HEK293 (cell line): ENCODE results near the gene FERD3L.

Experiments
- YY1 ChIP-seq: fragments of 450-650 bp; formaldehyde crosslinking; IDR thresholded peaks from 2 replicates; pipeline ENCODE4 v1.5.1; 2018; ENCODE audit warnings: missing biosample characterization, missing genetic modification characterization
- ZBTB21 ChIP-seq: fragments of 450-650 bp; formaldehyde crosslinking; IDR thresholded peaks from 2 replicates; pipeline ENCODE4 v1.5.1; 2017; ENCODE audit warnings: missing biosample characterization, missing genetic modification characterization
- ZFP41 ChIP-seq: fragments of 450-650 bp; formaldehyde crosslinking; IDR thresholded peaks from 2 replicates; pipeline ENCODE4 v1.5.1; 2016; ENCODE audit warnings: missing biosample characterization, missing genetic modification characterization, borderline replicate concordance
- ZNF24 ChIP-seq: fragments of 450-650 bp; formaldehyde crosslinking; IDR thresholded peaks from 2 replicates; pipeline ENCODE4 v1.5.1; 2016; ENCODE audit warnings: missing biosample characterization, missing genetic modification characterization
- ZNF423 ChIP-seq: fragments of 450-650 bp; formaldehyde crosslinking; IDR thresholded peaks from 2 replicates; pipeline ENCODE4 v1.5.1; 2016; ENCODE audit warnings: missing biosample characterization, missing genetic modification characterization
- ZNF707 ChIP-seq: fragments of 450-650 bp; formaldehyde crosslinking; IDR thresholded peaks from 2 replicates; pipeline ENCODE4 v1.5.1; 2016; ENCODE audit warnings: missing biosample characterization, missing genetic modification characterization
- TF ChIP-seq, protein P1 (sequence below): fragments of 450-650 bp; formaldehyde crosslinking; IDR thresholded peaks from 2 replicates; pipeline ENCODE4 v1.5.1; 2016; ENCODE audit warnings: missing biosample characterization, missing genetic modification characterization, low read depth
- TF ChIP-seq, protein P2 (sequence below): fragments of 450-650 bp; formaldehyde crosslinking; IDR thresholded peaks from 2 replicates; pipeline ENCODE4 v1.5.1; 2017; ENCODE audit warnings: missing biosample characterization, missing genetic modification characterization
- TF ChIP-seq, protein P3 (sequence below): fragments of 450-650 bp; formaldehyde crosslinking; IDR thresholded peaks from 2 replicates; pipeline ENCODE4 v1.5.1; 2016; ENCODE audit warnings: missing biosample characterization, missing genetic modification characterization
- TF ChIP-seq, protein P4 (sequence below): fragments of 450-650 bp; formaldehyde crosslinking; IDR thresholded peaks from 2 replicates; pipeline ENCODE4 v1.5.1; 2016; ENCODE audit warnings: missing biosample characterization, missing genetic modification characterization, low read depth
- TF ChIP-seq, protein P5 (sequence below): fragments of 450-650 bp; formaldehyde crosslinking; IDR thresholded peaks from 2 replicates; pipeline ENCODE4 v1.5.1; 2016; ENCODE audit warnings: missing biosample characterization, missing genetic modification characterization

DNA sequence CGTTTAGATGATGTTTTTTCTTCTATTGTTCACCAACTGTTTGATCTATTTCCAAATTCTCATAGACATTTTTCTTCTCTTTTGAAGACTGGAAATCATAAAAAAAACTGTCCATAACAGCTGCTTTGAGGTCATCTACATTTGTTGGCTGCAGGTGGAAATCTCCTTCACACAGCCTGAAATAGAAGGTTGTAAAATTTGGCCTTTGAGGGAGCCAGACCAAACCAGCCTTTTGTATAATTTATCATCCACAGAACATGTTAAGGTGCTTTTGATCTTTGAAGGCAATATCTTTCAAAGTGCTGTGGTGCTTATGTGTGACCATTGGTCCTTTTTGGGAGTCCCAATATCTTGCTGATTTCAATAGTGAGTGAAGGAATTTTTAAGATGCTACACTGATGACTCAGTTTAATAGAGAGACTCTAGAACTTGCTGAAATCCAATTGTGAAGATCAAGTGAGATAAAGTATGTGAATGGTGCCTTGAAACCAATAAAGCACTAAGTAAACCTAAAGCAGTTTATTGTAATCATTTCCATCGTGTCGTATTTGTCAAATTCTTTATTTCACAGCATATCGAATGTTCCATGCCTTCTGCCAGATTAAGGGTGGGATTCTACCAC is 5.4 kb downstream of the FERD3L start:
- TF ChIP-seq ZFP41 (tag by site-specific recombination) (no peak), ZNF24 (no peak), YY1 (tag by site-specific recombination) (no peak), ZNF707 (tag by site-specific recombination) (no peak), ZNF423 (tag by site-specific recombination) (no peak), ZBTB21 (tag by site-specific recombination) (no peak)
- TF ChIP-seq, protein P1, sequence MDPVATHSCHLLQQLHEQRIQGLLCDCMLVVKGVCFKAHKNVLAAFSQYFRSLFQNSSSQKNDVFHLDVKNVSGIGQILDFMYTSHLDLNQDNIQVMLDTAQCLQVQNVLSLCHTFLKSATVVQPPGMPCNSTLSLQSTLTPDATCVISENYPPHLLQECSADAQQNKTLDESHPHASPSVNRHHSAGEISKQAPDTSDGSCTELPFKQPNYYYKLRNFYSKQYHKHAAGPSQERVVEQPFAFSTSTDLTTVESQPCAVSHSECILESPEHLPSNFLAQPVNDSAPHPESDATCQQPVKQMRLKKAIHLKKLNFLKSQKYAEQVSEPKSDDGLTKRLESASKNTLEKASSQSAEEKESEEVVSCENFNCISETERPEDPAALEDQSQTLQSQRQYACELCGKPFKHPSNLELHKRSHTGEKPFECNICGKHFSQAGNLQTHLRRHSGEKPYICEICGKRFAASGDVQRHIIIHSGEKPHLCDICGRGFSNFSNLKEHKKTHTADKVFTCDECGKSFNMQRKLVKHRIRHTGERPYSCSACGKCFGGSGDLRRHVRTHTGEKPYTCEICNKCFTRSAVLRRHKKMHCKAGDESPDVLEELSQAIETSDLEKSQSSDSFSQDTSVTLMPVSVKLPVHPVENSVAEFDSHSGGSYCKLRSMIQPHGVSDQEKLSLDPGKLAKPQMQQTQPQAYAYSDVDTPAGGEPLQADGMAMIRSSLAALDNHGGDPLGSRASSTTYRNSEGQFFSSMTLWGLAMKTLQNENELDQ = no peak
- TF ChIP-seq, protein P2, sequence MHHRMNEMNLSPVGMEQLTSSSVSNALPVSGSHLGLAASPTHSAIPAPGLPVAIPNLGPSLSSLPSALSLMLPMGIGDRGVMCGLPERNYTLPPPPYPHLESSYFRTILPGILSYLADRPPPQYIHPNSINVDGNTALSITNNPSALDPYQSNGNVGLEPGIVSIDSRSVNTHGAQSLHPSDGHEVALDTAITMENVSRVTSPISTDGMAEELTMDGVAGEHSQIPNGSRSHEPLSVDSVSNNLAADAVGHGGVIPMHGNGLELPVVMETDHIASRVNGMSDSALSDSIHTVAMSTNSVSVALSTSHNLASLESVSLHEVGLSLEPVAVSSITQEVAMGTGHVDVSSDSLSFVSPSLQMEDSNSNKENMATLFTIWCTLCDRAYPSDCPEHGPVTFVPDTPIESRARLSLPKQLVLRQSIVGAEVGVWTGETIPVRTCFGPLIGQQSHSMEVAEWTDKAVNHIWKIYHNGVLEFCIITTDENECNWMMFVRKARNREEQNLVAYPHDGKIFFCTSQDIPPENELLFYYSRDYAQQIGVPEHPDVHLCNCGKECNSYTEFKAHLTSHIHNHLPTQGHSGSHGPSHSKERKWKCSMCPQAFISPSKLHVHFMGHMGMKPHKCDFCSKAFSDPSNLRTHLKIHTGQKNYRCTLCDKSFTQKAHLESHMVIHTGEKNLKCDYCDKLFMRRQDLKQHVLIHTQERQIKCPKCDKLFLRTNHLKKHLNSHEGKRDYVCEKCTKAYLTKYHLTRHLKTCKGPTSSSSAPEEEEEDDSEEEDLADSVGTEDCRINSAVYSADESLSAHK = no peak
- TF ChIP-seq, protein P3, sequence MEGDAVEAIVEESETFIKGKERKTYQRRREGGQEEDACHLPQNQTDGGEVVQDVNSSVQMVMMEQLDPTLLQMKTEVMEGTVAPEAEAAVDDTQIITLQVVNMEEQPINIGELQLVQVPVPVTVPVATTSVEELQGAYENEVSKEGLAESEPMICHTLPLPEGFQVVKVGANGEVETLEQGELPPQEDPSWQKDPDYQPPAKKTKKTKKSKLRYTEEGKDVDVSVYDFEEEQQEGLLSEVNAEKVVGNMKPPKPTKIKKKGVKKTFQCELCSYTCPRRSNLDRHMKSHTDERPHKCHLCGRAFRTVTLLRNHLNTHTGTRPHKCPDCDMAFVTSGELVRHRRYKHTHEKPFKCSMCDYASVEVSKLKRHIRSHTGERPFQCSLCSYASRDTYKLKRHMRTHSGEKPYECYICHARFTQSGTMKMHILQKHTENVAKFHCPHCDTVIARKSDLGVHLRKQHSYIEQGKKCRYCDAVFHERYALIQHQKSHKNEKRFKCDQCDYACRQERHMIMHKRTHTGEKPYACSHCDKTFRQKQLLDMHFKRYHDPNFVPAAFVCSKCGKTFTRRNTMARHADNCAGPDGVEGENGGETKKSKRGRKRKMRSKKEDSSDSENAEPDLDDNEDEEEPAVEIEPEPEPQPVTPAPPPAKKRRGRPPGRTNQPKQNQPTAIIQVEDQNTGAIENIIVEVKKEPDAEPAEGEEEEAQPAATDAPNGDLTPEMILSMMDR (tag by site-specific recombination) = no peak
- TF ChIP-seq, protein P4, sequence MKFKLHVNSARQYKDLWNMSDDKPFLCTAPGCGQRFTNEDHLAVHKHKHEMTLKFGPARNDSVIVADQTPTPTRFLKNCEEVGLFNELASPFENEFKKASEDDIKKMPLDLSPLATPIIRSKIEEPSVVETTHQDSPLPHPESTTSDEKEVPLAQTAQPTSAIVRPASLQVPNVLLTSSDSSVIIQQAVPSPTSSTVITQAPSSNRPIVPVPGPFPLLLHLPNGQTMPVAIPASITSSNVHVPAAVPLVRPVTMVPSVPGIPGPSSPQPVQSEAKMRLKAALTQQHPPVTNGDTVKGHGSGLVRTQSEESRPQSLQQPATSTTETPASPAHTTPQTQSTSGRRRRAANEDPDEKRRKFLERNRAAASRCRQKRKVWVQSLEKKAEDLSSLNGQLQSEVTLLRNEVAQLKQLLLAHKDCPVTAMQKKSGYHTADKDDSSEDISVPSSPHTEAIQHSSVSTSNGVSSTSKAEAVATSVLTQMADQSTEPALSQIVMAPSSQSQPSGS (tag by site-specific recombination) = no peak
- TF ChIP-seq, protein P5, sequence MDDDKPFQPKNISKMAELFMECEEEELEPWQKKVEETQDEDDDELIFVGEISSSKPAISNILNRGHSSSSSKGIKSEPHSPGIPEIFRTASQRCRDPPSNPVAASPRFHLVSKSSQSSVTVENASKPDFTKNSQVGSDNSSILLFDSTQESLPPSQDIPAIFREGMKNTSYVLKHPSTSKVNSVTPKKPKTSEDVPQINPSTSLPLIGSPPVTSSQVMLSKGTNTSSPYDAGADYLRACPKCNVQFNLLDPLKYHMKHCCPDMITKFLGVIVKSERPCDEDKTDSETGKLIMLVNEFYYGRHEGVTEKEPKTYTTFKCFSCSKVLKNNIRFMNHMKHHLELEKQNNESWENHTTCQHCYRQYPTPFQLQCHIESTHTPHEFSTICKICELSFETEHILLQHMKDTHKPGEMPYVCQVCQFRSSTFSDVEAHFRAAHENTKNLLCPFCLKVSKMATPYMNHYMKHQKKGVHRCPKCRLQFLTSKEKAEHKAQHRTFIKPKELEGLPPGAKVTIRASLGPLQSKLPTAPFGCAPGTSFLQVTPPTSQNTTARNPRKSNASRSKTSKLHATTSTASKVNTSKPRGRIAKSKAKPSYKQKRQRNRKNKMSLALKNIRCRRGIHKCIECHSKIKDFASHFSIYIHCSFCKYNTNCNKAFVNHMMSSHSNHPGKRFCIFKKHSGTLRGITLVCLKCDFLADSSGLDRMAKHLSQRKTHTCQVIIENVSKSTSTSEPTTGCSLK (tag by site-specific recombination) = no peak
